ENCODE measurements around the gene NFRKB.
"Not testable (repeated sequence)": the region's sequence is repeated elsewhere in the genome, so short reads cannot be mapped to it uniquely, and the experiment has no call there.

The NFRKB gene

DNA sequence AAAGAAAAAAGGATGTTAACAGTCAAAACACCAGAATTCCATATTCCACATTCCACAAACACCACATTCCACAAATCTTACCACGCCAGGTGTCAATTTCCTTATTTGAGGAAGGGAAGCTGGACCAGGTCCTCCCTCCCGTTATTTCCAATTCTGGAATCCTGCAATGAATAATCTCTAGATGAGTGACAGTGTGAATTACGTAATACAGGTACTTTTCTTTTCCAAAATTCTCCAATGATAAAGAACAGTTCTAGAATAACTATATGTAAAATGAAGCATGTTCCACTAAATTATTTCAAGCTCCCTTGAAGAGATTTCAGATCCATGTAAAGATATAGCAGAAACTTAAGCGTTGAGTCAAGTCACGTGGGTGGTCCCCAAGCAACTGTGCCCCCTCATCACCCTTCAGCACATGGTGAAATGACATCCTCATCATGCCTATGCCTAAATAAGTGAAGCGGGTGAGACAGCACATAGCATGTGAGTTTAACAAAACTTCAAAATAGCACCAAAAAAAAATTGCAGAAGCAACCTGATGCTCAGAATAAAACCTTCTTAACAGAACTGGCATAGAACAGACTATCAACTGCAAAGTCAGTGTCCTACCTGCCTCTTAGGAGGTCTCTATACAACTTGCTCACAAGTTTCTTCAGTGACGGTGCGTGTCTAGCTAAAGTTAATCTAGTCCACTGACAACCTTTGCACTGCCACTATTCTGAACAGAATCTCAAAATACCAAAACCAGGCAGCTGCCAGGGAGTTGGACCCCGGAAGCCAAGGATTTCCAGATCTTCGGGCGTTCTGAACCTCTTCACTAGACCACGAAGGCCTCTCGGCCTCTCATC lies 876 bp downstream of the NFRKB start:
- no peak for DNase-seq (ENCODE audit: low read depth in 2 of 2)

DNA sequence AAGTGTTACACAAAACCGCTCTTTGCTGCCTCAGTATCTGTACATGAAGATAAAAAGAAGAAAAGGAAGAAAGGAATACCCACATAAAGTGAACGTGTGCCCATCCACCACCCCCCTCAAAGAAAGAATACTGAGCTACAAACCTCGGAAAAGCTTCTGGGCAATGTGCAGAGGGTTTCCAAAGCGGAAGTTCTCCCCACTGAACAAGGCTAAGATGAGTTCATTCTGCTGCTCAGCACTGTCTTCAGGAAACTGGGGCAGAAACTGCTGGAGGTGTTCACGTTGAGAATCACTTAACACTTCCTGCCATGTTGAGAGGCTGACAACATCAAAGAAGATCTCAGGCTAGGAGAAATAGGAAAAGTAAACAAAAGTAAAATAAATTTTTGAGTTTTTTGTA lies 6.9 kb downstream of the NFRKB start:
- DNase-seq (ENCODE audit: low read depth in 2 of 2), result no peak

DNA sequence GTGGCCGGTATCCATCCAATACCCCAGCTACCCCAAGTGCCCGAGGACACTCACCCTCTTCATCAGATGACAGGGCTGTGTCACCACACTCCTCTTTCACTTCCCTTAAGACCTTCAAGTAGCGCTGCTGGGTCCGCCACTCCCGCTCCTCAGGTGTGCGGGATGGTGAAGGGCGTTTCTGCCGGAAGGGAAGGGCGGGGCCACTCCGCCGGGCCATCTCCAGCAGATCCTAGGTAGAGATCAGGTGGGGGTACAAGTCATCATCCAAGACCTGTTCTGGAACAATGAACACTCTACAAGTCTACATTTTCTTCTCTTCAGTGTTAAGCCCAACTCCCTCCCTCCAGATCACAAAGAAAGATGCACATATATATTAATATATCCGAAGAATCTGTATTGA lies 10.0 kb downstream of the NFRKB start:
- DNase-seq (ENCODE audit: low read depth in 2 of 2), result no peak

DNA sequence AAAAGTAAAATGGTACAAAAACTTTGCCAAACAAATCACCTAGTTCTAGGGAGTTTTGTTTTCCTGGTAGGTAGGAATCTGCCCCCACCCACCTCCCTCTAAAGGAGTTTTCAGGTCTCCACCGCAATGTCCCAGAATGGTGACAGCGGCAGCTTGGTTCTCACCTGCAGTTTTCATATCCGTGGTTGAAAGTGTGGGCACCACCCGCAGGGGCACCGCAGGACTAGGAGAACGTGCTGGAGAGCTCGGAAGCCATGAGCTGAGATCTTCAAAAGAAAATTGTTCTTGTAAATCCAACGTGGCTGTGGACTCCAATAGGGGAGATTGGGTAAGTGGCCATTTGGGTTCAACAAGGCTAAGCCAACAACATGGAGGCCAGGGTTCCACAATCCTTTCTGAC lies 10.8 kb downstream of the NFRKB start:
- no peak for DNase-seq (ENCODE audit: low read depth in 2 of 2)

DNA sequence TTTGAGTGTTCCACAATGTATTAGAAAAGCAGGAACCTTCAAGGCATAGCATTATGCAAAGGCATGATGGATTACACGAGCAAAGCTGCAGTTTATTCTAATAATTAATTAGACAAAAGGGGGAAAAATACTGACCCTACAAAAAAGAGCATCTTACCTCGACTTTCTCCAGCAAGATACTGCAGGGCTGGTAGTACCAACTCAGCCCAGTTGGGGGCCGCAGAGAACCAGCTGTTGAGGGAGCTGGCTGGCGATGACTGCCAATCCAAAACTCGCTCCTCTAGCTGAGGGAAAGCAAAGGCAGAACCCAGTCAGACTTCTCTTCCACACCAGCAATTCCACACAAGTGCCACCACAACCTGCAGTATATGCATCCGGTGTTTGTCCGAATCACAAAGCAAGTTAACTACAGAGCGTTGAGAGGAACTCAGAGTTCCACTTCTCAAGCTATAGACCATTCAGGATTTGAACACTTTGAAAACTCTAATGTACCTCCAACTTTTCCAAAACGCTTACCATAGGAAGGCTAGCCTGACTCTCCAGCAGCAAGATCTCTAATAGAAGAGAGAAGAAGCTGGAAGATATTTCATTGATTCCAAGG lies 13.7 kb downstream of the NFRKB start:
- DNase-seq (ENCODE audit: low read depth in 2 of 2), result peak in 1 of 2 donors; percentile 13

DNA sequence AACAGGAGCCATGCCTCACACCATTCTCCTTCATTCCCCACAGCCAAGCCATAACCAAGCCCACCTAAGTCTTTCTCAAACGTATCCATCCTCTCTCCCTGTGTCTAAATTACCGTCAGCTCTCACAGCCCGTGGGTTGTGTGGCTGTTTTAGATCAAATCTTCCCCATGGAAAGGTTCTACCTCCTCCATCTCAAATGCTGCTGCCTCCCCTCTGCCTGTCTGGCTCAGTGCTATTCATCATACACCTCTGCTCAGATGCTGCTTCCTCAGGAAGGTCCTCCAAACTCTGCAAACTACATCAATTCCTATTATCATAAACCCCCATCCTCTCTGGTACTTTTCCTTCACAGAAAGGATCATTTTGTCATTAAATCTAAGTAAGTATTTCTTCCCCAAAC lies 15.1 kb downstream of the NFRKB start:
- no peak for DNase-seq (ENCODE audit: low read depth in 2 of 2)

DNA sequence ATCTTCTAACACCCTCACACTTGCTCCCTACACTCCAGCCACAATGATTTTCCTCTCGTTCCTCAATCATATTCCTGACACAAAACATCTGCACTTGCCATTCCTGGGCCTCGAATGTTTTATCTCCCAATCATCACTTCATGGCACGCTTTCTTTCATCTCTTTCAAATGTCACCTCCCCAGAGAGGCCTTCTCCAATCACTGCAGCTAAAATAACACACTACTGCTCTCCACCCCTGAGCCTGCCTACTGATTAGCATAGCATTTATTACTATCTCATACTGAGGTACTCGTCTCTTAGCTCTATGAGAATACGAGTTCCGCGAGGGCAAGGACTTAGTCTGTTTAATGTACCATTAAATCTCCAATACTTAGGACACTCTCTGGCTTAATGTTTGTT lies 23.5 kb downstream of the NFRKB start:
- DNase-seq (ENCODE audit: low read depth in 2 of 2), result no peak

DNA sequence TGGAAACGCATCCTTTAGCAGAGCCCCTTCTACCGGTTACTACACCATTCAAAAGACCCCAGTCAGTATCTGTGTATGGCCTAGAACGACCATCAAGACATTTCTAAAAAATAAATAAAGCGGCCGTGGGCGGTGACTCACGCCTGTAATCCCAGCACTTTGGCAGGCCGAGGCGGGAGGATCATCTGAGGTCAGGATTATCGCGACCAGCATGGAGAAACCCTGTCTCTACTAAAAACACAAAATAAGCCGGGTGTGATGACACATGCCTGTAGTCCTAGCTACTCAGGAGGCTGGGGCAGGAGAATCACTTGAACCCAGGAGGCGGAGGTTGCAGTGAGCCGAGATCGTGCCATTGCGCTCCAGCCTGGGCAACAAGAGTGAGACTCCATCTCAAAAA lies 26.8 kb downstream of the NFRKB start:
- not testable (repeated sequence) for DNase-seq (ENCODE audit: low read depth in 2 of 2)

DNA sequence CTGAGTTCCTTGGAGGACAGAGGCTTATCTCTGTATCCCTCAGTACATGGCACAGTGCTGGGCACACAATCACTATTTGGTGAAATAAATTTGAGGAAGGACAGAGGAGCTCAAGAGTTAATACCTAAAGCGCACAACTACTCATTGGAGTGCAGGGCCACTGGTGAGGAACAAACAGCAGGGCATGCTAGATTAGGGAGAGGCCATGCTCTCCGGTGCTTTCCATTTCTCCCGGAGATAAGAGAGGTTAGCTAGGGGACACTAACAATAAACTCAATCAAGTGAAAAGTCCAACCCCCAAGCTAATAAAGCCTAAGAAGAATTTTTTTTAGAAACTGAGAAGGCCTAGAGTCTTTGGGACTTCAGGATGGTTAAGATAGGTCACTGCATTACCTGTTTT lies 29.1 kb downstream of the NFRKB start:
- no peak for DNase-seq (ENCODE audit: low read depth in 2 of 2)

DNA sequence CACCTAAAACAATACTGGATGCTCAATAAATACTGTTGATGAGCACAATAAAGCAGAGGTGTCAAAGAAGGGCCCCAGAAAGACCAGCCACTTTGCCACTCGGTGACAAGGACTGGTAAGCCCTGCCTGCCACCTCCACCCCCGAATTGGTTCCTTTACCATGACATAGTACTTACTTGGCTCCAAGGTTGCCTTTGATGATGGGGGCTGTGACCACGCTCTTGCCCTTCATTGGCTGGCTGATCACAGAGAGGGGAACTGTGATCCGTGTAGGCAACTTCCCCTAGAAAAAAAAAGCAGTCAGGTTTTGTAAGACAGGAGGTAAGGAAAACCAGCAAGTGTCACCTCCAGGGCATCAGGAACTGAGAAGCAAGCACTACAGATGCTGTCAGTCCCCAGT lies 29.7 kb downstream of the NFRKB start:
- no peak for DNase-seq (ENCODE audit: low read depth in 2 of 2)

DNA sequence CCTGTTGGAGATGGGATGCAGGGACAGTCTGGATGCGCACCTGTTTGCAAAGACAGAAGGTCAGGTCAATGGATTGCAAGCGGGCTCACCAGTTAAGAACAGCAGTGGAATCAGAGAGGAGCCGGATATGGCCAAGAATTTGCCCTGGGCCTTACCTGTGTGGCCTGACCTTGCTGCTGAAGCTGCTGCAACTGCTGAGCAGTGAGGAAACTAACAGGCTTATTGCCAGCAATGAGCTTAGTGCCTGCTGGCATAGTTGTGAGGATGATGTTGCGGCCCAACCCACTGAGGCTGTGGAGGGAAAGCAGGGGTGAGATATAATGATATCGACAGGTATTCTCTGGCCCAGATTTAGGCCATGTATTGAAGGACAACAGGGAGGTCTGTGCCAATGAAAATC lies 30.6 kb downstream of the NFRKB start:
- DNase-seq (ENCODE audit: low read depth in 2 of 2), result no peak

DNA sequence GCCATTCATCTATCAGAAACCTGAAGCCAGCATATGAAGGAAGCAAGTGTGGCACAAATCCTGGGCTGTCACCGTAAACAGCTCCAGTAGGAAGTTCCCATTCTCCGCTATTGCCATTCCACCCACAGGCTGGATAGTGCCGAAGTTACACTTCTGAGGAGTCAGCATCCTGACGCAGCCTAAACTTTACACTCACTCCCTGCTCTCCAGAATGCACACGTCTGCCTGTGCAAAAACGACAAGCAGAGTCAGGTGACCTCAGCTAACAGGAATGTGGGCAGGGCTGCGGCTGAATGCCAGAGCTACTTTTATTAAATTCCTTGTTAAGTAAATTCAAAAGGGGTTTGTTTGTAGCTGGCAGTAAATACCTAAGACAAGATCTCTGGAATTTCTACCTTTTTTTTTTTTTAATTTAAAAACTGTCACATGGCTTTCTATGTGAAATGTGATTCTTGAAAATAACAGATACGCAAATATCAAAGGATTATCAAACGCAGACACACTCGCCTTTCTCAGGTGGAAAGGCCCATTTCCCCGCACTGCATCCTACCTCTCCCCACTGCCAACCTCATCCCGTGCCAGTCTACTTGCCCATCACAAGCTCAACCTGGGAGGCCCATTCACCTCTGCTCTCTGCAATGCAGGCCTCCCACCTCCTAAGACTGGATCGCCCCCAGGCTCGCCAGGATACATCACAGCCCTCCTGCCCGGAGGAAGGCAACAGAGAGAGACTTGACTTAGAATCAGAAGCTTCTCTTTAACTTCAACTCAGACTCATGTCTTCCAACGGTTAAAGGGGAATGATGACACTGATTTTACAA lies 33.5 kb downstream of the NFRKB start:
- DNase-seq (ENCODE audit: low read depth in 2 of 2), result no peak

DNA sequence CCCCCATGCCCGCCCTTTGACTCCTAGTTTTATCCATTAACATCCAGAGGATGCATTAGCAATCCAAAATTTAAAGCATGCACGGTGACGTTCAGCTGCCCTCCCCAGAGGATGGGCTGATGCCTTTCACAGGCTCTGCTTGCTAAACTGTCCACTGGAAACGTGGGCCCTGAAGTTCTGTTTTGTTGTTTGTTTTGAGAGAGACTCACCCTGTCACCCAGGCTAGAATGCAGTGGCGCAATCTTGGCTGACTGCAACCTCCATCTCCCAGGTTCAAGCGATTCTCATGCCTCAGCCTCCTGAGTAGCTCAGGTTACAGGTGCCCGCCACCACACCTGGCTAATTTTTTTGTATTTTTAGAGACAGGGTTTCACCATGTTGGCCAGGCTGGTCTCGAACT lies 39.3 kb downstream of the NFRKB start:
- DNase-seq (ENCODE audit: low read depth in 2 of 2), result no peak

DNA sequence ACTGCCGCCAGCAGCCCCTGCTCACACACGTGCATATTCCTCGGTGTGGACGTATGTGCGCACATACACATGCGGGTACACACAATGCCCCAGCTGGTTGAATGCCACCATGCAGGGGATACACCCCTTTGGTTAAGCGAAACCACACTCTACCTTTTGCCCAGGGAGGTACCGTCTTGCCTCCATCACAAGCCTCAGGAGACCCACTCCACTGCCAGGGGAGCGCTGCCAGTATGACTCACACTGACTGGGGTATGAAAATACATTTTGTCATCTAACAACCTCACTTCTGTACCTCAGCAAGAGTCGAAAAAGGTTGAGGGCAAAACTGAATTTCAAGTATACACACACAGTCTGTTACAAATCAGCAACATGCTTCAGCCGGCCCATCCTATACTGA lies 40.3 kb downstream of the NFRKB start:
- DNase-seq (ENCODE audit: low read depth in 2 of 2), result no peak

DNA sequence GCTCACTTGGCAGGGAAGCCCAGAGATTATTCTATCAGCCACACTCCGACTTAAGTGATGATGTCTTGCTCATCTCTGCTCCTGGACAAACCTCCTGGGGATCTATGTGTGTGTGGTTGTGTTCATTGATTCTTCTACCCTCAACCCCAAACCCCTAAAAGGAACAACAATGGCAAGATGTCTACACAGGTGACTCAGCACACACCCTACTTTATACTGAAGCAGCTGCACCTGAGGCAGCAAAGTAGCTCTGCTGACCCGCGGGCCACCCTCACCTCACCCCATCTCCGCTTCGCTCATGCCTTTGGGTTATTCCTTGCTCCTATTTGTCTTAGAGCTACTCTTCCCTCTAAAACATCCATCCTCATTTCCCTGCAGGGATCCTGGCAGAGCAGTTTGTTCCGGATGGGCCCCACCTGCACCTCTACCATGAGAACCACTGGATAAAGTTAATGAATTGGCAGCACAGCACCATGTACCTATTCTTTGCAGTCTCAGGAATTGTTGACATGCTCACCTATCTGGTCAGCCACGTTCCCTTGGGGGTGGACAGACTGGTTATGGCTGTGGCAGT lies 41.1 kb downstream of the NFRKB start:
- DNase-seq (ENCODE audit: low read depth in 2 of 2), result no peak

DNA sequence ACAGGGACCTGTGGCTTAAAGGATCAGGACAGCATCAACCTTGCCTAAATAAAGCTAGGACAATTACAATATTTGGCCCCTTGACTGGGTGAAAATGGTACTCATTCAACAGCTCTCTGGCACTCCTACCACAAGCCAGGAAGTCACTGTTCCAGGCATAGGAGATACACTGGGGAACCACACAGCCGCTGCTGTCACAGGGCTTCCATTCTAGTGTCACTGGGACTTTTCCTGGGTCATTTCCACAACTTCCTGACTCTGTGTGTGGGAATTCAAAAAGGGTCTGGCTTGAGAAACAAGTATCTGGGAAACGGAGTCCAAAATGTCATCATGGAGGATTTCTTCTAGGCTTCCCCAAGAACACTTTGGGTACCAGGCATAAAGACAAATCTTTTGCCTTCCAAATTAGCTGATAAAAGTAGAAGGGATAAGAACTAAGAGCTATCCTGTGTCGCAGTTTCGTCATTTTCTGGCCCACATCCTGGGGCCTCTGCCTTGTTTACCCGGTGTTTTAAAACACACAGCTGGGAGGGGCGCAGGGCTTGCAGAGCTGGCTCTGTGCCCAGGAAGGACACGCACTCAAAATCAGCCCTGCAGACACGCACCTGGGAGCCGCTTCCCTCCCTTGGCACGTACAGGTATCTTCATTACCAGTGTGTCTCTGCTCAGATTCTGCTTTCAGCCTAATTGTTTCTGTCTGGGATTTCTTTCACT lies 41.7 kb downstream of the NFRKB start:
- peak in 1 of 2 donors; percentile 19 for DNase-seq (ENCODE audit: low read depth in 2 of 2)

DNA sequence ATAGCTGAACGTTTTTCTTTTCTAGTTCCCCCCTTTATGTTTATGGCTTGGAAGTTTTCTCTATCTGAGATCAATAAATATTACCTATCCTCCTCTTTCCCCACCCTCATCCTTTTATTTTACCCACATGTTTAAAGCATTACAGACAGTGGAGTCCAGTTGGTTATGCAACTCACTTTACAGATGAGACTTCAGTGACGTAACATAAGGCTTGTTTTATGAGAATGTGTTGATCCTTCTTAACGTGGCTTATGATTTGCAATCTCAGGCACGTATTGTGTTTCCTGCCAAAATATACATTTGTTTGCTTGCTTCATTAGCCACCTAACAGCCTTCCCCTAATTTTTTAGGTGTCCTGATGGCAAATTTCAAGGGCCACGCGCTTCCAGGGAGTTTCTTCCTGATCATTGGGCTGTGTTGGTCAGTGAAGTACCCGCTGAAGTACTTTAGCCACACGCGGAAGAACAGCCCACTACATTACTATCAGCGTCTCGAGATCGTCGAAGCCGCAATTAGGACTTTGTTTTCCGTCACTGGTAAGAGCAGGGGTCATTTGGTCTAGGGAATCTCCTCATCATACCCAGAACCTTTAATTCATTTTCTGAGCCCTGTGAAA lies 43.1 kb downstream of the NFRKB start:
- no peak for DNase-seq (ENCODE audit: low read depth in 2 of 2)

DNA sequence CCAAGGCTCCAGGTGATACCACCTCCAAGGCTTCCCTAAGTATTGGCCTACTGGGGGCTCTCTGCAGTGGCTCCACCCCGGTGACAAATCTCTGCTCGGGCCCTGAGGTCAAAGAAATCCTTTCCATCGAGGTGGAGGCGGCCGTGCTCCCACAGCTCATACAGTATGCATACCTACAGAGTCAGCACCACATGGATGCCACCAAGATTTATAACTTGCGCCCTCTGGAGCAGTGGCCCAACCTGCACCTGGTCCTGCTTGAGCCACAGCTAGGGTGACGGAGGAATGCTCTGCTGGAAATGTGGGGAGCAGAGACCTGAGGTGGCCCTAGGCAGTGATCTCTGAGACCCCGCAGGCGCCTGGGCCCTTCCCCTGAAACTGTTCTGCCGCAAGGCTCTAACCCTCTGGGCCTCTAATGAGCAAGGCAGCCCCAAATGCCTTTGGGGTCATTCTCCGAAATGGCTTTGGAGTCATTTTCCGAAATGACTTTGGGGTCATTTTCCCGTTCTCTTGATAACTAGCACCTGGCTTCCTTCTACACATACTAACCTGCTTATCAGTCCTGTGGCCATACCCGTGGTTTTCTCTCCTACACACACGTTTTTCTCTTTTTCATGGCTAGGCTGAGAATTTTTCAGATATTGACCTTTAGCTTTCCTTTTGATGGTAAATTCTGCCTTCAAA lies 45.8 kb downstream of the NFRKB start:
- no peak for DNase-seq (ENCODE audit: low read depth in 2 of 2)

DNA sequence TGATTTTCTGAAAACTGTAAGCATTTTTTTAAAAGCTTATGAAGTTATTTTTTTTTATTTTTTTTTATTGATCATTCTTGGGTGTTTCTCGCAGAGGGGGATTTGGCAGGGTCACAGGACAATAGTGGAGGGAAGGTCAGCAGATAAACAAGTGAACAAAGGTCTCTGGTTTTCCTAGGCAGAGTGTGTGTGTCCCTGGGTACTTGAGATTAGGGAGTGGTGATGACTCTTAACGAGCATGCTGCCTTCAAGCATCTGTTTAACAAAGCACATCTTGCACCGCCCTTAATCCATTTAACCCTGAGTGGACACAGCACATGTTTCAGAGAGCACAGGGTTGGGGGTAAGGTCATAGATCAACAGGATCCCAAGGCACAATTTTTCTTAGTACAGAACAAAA lies 48.0 kb downstream of the NFRKB start:
- DNase-seq (ENCODE audit: low read depth in 2 of 2), result not testable (repeated sequence)

DNA sequence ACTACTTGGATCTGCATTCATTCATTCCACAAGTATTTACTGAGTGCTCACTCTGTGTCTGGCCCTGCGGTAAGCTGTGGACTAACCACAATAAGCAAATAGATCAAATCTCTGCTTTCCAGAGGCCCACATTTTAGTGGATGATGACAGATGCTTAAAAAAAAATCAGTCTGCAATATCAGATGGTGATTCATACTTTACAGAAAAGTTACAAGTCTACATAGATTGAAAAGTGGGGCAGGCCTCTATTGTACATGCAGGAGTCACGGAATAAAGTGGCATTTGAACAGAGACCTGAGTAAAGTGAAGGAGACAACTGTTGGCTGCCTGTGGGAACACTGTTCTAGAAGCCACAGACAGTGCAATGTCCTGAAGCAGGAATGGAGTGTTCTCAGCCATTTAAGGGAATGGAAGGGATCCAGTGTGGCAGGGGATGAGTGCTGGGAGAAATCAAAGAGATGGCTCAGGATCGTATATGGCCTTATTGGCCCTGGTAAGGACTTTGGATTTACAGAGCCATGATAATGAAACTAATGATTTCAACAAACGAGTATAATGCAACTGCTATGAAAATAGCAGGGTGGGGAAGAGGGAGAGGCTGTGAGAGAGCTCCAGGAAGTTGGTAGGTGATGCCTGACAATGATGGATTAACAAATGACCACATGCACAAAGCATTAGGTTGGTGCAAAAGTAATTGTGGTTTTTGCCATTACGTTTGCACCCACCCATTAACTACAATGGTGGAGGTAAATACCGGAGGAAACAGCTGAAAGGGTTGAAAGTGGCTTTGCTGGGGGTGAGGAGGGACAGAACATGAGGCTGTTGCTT lies 48.7 kb downstream of the NFRKB start:
- no peak for DNase-seq (ENCODE audit: low read depth in 2 of 2)
